Measurements from ENCODE around the gene SORCS2.

- TF ChIP-seq CTCF (IDR thresholded peaks at IDR 0.05), result no peak
- TF ChIP-seq POLR2A (IDR thresholded peaks at IDR 0.05), result no peak
- TF ChIP-seq POLR2AphosphoS5 (IDR thresholded peaks at IDR 0.05), result no peak
These were observed 588.5 kb downstream of the SORCS2 start for GRCh38 chr4:7780751-7781348.

All from breast epithelium (tissue), 3 donors.